ENCODE measurements around the gene INTS3. TPM values are rescaled to one million over a fixed set of nuclear protein-coding genes. Genes with fewer than 3 reads are reported as not detected.

INTS3 gene
- total RNA-seq, 8 experiments from 2014 or later, result 33.0 to 70.4 (median 44.9) TPM

DNA sequence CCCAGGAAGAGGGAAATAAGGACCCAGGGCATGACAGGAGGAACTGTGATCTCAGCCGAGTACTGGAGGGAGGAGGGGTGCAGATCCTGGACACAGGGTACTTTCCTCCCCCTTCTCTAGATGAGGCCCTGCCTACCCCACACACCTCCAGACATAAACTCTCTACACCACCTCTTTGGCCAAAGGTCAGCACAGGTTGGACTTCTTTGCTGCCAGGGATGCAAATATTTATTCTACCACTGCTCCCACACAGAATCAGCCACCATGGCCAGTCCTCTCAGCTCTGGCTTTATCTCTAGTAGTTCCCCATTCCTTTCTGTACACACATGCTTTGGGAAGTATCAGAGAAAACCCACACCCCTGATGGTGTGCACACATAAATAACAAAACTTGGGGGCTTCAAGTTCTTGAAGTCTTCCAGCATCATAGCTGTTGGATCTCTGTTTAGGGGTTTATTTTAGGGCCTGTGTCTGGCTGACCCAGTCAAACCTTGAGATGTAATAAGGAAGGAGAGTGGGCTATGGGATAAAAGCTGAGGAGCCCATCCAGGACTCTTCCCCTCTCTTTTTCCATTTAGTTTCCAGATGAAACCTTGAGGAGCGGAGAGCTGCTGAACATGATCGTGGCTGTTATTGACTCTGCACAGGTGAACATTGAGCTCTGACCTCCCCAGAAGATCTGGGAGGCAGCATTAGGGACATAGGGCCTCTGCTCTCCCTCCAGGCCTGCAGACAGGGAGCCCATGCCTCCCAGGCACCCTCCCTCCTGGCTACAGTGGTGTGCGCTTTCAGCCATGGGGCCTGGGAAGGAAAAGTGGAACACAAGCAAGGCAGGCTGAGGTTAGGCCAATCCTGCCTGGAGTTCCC, 40.7 kb downstream of the INTS3 start:
- ATAC-seq (replicated peaks in 6 of 8), result no peak
- no peaks in the 10 kb centered on the region for H3K4me1 ChIP-seq (replicated peaks in 1 of 2)
- WGBS, 10 experiments, result 76 to 100% (median 90%) methylated on average over 1 to 4 of the region's 4 CpGs; no CpG with 5 or more reads in 3 of the 10 experiments
- no peak overlapping the region for H3K27ac ChIP-seq
- no peak overlapping the region for H3K4me3 ChIP-seq
- in situ Hi-C loops (cut with MboI; ENCODE audit: low pct_unique_long_range_greater_than_20kb in 2 of 9, low sequenced_read_pairs in 9 of 9, unreplicated experiment in 9 of 9), result loop anchor here in 1 of 9 experiments (25.0 kb wide), 1 partner anchor 256 kb away; no protein-coding TSS in a partner anchor

- ATAC-seq (replicated peaks in 6 of 8), result no peak
- in situ Hi-C loops (cut with MboI; ENCODE audit: low pct_unique_long_range_greater_than_20kb in 2 of 9, low sequenced_read_pairs in 9 of 9, unreplicated experiment in 9 of 9), result loop anchor here in 1 of 9 experiments (25.0 kb wide), 1 partner anchor 257 kb away; no protein-coding TSS in a partner anchor
- Histone ChIP-seq H3K4me3 (no peak overlapping the region), H3K4me1 (replicated peaks in 1 of 2) (no peaks in the 10 kb centered on the region), H3K27ac (no peak overlapping the region)
- WGBS, 10 experiments, result 43 to 100% (median 76%) methylated on average over 1 to 3 of the region's 3 CpGs
Measured at GRCh38 chr1:153769221-153769620, 41.4 kb downstream of the INTS3 start.

GRCh38 chr1:153770797-153771196, 42.9 kb downstream of the INTS3 start:
- in situ Hi-C loops (cut with MboI; ENCODE audit: low pct_unique_long_range_greater_than_20kb in 2 of 9, low sequenced_read_pairs in 9 of 9, unreplicated experiment in 9 of 9), result loop anchor here in 1 of 9 experiments (25.0 kb wide), 1 partner anchor 258 kb away; no protein-coding TSS in a partner anchor
- whole genome bisulfite sequencing, 10 experiments, result 43 to 95% (median 65%) methylated on average over 1 to 6 of the region's 11 CpGs; no CpG with 5 or more reads in 4 of the 10 experiments
- Histone ChIP-seq H3K27ac (no peak overlapping the region), H3K4me3 (no peak overlapping the region), H3K4me1 (replicated peaks in 1 of 2) (peaks cover 6% of the 10 kb centered on the region in 2 donors)
- no peak for ATAC-seq (replicated peaks in 6 of 8)

DNA sequence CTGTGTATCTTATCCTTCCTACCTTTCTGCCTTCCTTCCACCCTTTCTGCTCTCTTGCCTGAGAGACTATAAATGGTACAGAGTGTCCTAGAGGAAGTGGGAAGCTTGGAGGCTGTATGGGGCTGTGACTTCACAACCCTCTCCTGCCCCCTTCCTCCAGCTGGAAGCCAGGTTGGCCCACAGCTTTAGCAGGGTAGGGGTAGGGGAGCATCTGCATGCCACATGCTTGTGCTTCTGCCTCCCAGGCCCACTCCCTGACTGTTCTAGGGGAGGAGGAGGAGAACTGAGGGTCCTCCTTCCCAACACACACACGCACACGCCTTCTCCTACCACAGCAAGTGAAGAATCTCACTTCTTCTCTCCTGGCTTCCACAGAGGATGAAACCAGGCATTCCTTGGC, 43.4 kb downstream of the INTS3 start:
- in situ Hi-C loops (cut with MboI; ENCODE audit: low pct_unique_long_range_greater_than_20kb in 2 of 9, low sequenced_read_pairs in 9 of 9, unreplicated experiment in 9 of 9), result loop anchor here in 1 of 9 experiments (25.0 kb wide), 1 partner anchor 259 kb away; no protein-coding TSS in a partner anchor
- H3K27ac ChIP-seq, result no peak overlapping the region
- WGBS, 10 experiments, result 100% methylated on average over 1 to 2 of the region's 2 CpGs; no CpG with 5 or more reads in 8 of the 10 experiments

DNA sequence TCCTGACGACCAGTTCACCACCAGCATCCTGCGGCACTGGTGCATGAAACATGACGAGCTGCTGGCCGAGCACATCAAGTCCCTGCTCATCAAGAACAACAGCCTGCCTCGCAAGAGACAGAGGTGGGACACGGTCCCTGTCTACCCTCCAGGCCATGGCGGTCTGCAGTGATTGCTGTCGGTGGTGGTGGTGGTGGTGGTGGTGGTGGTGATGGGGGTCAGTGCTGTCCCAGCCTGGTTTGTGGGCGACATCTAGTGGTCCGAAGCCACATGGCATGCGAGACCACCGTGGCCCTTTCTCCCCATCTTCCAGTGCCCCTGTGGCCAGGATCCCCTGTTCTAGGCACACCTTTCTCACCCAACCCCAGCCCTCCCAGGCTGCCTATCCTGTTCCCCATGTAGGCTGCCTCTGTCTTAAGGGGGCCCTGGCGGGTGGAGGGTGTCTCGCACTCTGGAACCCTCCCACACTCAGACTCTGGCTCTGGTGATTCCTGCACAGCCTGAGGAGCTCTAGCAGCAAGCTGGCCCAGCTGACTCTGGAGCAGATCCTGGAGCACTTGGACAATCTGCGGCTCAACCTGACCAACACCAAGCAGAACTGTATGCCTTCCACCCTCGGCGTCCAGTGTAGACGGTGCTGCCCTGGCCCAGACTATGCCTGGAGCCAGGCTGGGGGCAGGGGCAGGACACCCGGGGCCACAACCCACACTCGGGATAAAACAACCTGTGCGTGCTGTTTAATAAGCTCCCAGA, 44.2 kb downstream of the INTS3 start:
- no peak for ATAC-seq (replicated peaks in 6 of 8)
- WGBS, 10 experiments, result 71 to 100% (median 86%) methylated on average over 1 to 11 of the region's 21 CpGs; no CpG with 5 or more reads in 5 of the 10 experiments
- H3K27ac ChIP-seq, result no peak overlapping the region
- in situ Hi-C loops (cut with MboI; ENCODE audit: low pct_unique_long_range_greater_than_20kb in 2 of 9, low sequenced_read_pairs in 9 of 9, unreplicated experiment in 9 of 9), result loop anchor here in 1 of 9 experiments (25.0 kb wide), 1 partner anchor 260 kb away; no protein-coding TSS in a partner anchor
- H3K4me3 ChIP-seq, result no peak overlapping the region
- H3K4me1 ChIP-seq (replicated peaks in 1 of 2), result peaks cover 13 to 14% of the 10 kb centered on the region in 2 donors

More for the DNA sequence above, 43.4 kb downstream of the INTS3 start:
- Histone ChIP-seq H3K4me1 (replicated peaks in 1 of 2) (peaks cover 6 to 7% of the 10 kb centered on the region in 2 donors), H3K4me3 (no peak overlapping the region)
- ATAC-seq (replicated peaks in 6 of 8), result no peak

DNA sequence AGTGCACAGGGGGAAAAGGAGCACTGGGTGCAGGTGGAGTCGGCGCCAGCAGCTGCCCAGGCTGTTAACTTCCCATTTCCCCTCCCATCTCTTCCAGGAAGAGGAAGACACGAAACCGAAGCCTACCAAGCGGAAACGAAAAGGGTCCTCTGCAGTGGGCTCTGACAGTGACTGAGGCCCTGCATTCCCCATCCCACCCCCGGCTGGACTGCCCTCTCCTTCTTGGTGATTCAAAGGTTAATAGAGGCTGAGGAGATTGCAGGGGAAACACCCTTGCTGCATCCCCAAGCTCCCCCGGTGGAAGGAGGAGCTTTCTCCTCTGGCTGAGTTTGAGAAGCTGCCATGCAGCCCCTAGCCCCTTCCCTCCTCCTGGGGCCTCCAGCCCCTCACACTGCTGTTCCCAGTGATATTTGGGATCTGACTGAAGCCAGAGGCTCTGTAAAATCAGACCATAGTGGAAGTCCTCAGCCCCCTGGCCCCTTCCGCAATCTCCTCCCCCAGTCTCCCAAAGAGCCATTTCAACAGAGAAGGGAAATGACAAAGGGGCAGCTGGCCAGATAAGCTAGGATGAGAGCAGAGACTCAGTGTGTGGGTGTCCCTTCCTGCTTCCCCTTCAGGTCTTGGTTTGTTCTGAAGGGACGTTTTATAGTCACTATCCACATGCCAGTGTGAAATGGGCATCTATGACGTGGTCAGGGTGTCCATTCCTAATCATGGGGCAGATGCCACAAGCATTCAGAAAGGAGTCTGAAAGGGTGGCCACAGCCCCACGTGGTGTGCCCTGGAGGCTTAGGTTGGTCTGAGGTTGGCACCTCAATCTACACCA, 45.5 kb downstream of the INTS3 start:
- in situ Hi-C loops (cut with MboI; ENCODE audit: low pct_unique_long_range_greater_than_20kb in 2 of 9, low sequenced_read_pairs in 9 of 9, unreplicated experiment in 9 of 9), result loop anchor here in 1 of 9 experiments (25.0 kb wide), 1 partner anchor 261 kb away; no protein-coding TSS in a partner anchor
- no peak for ATAC-seq (replicated peaks in 6 of 8)
- H3K4me1 ChIP-seq (replicated peaks in 1 of 2), result peaks cover 17 to 21% of the 10 kb centered on the region in 2 donors
- H3K27ac ChIP-seq, result no peak overlapping the region
- WGBS, 10 experiments, result 49 to 100% (median 61%) methylated on average over 1 to 11 of the region's 12 CpGs; no CpG with 5 or more reads in 1 of the 10 experiments
- H3K4me3 ChIP-seq, result no peak overlapping the region

DNA sequence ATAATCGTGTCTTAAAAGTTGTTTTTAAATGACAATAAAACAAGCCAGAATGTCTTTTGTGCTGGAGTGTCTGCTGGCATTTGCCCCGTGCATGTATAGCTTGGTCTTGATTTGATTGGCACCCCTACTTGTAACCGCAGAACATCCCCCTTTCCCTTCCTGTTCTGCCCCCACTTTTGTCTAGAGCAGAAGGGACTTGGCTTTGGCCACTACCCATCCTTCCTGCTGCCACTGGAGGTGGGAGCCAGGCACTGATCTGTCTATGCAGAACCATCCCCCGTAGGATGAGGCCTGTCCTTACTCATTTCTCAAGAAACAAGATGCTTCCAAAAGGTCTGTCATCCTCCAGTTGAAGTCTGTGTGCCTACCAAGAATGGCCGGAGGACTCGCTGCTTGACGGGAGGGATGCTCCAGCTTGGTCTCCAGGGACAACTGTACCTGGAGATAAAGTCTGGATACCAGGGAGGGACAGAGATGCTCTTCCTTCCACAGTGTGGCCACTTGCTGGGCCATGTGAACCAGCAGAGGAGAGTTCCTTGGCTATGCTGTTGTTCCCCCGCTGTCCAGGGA, 46.3 kb downstream of the INTS3 start:
- no peak for ATAC-seq (replicated peaks in 6 of 8)
- in situ Hi-C loops (cut with MboI; ENCODE audit: low pct_unique_long_range_greater_than_20kb in 2 of 9, low sequenced_read_pairs in 9 of 9, unreplicated experiment in 9 of 9), result loop anchor here in 1 of 9 experiments (25.0 kb wide), 1 partner anchor 262 kb away; no protein-coding TSS in a partner anchor
- 44 to 88% (median 75%) methylated on average over 1 to 7 of the region's 8 CpGs for WGBS, 10 experiments
- no peak overlapping the region for H3K4me3 ChIP-seq
- peaks cover 17 to 21% of the 10 kb centered on the region in 2 donors for H3K4me1 ChIP-seq (replicated peaks in 1 of 2)
- no peak overlapping the region for H3K27ac ChIP-seq

GRCh38 chr1:153774780-153775457, 47.1 kb downstream of the INTS3 start, which contains the start of gene SLC27A3:
Gene SLC27A3, plus strand, starts transcription at chr1:153775407. Its CDS starts 91 bp downstream, at chr1:153775498.
- 6 to 39% (median 22%) methylated on average over 2 to 15 of the region's 35 CpGs; no CpG with 5 or more reads in 5 of the 10 experiments for WGBS, 10 experiments
- peaks cover 17 to 21% of the 10 kb centered on the region in 2 donors for H3K4me1 ChIP-seq (replicated peaks in 1 of 2)
- in situ Hi-C loops (cut with MboI; ENCODE audit: low pct_unique_long_range_greater_than_20kb in 2 of 9, low sequenced_read_pairs in 9 of 9, unreplicated experiment in 9 of 9), result loop anchor here in 1 of 9 experiments (25.0 kb wide), 1 partner anchor 263 kb away; no protein-coding TSS in a partner anchor
- peak within 1 kb of the TSS; percentile 66 to 76 for H3K27ac ChIP-seq
- peak within 1 kb of the TSS; percentile 49 to 53 (median 51) for H3K4me3 ChIP-seq
- ATAC-seq (replicated peaks in 6 of 8), result peak; percentile 67 to 88 (median 76)

- in situ Hi-C loops (cut with MboI; ENCODE audit: low pct_unique_long_range_greater_than_20kb in 2 of 9, low sequenced_read_pairs in 9 of 9, unreplicated experiment in 9 of 9), result no loop called here
- Histone ChIP-seq H3K4me3 (peak overlapping the region; percentile 49 to 53 (median 51)), H3K27ac (peak overlapping the region; percentile 66 to 76), H3K4me1 (replicated peaks in 1 of 2) (peaks cover 17 to 21% of the 10 kb centered on the region in 2 donors)
- WGBS, 10 experiments, result 0 to 2% (median 0%) methylated on average over 2 to 37 of the region's 83 CpGs; no CpG with 5 or more reads in 5 of the 10 experiments
- peak; percentile 48 to 87 (median 82) for ATAC-seq (replicated peaks in 6 of 8)
Measured at GRCh38 chr1:153775458-153776327, 47.8 kb downstream of the INTS3 start.

DNA sequence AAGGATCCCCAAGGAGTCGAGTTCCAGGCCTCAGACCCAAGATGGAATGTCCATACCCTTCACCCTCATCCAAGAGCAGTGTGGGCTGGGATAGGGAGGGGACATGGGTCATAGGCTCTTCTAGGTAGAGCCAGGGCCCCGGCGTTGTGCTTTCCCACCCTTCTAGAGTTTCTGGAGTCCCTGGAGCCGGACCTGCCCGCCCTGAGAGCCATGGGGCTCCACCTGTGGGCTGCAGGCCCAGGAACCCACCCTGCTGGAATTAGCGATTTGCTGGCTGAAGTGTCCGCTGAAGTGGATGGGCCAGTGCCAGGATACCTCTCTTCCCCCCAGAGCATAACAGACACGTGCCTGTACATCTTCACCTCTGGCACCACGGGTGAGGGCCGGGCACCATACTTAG, 48.5 kb downstream of the INTS3 start:
- in situ Hi-C loops (cut with MboI; ENCODE audit: low pct_unique_long_range_greater_than_20kb in 2 of 9, low sequenced_read_pairs in 9 of 9, unreplicated experiment in 9 of 9), result no loop called here
- 40 to 94% (median 68%) methylated on average over 2 to 6 of the region's 10 CpGs; no CpG with 5 or more reads in 3 of the 10 experiments for WGBS, 10 experiments

More for the DNA sequence above, 48.5 kb downstream of the INTS3 start:
- Histone ChIP-seq H3K4me3 (peak overlapping the region; percentile 49 to 53 (median 51)), H3K27ac (peak overlapping the region; percentile 24 to 76), H3K4me1 (replicated peaks in 1 of 2) (peaks cover 17 to 21% of the 10 kb centered on the region in 2 donors)
- no peak for ATAC-seq (replicated peaks in 6 of 8)

All from motor neuron (in vitro differentiated cells).